HCT116 (cell line): ENCODE data around the gene C14orf93. TPM values are rescaled to one million over a fixed set of nuclear protein-coding genes. Genes with fewer than 3 reads are reported as not detected.
"Not testable (repeated sequence)": the region's sequence is repeated elsewhere in the genome, so short reads cannot be mapped to it uniquely, and the experiment has no call there.

ENCODE experiments used
- ATAC-seq: fragments of 200-7000 bp; cut with Tn5 transposase; 2 replicates; pipeline ENCODE4 v1.9.1; 2020; ENCODE audit warnings: mild to moderate bottlenecking, moderate library complexity
- BruUV-seq: library from RNA; stranded (reverse); fragments of 400-500 nt; replicated peaks from 2 replicates; lab custom pipeline; 2021; lab: Mats Ljungman, UMichigan
- CTCF ChIA-PET: fragments of 300-600 bp; sonication (Branson Sonifier 250); formaldehyde crosslinking; loops from one replicate; lab custom pipeline; 2021; ENCODE audit warnings: antibody characterized with exemption; lab: Charles Lee
- POLR2A ChIA-PET: fragments of 300-600, 350-600 bp; sonication (Branson Sonifier 250); formaldehyde crosslinking; loops from one replicate; lab custom pipeline; 2021; ENCODE audit warnings: antibody characterized with exemption; lab: Charles Lee
- RAD21 ChIA-PET, 2 experiments: fragments of 300-600 bp; sonication (Branson Sonifier 250); formaldehyde crosslinking; loops; one replicate each; lab custom pipeline; 2023; ENCODE audit warnings: low total read pairs in 2 of 2; ENCODE audit not compliant: uncharacterized antibody in 2 of 2, unreplicated experiment in 2 of 2, low non-redundant PET in 1 of 2; lab: Charles Lee
- DNase-seq: peaks from one replicate; pipeline ENCODE4 v3.0.0-alpha.2; 2010; ENCODE audit warnings: low read depth, low spot score
- H2AFZ ChIP-seq: fragments of 200-600 bp; shearing (Covaris generic), sonication (generic); 2 replicates; pipeline ENCODE4 v1.6.1; 2017; ENCODE audit warnings: low read depth, mixed run types, mixed read lengths, antibody characterized with exemption, low read length; ENCODE audit not compliant: poor library complexity, severe bottlenecking
- H3K27ac ChIP-seq: 2 replicates; pipeline ENCODE4 v1.5.1; 2012; ENCODE audit warnings: low read depth, low read length
- H3K27me3 ChIP-seq: fragments of 200-600 bp; sonication (generic); 2 replicates; pipeline ENCODE4 v1.6.1; 2016; ENCODE audit warnings: mixed run types, low read length, mixed read lengths; ENCODE audit not compliant: insufficient read depth
- H3K36me3 ChIP-seq, 2 experiments: fragments of 200-500 bp in 1 of 2; fragments of 200-600 bp in 1 of 2; sonication (Bioruptor generic) in 1 of 2; sonication (generic) in 1 of 2; 2 replicates each; pipeline versions ENCODE4 v1.5.1 to v1.6.1; 2014 to 2016; ENCODE audit warnings: low read length in 2 of 2, inconsistent platforms in 1 of 2, mixed read lengths in 1 of 2, mixed run types in 1 of 2; ENCODE audit not compliant: insufficient read depth in 2 of 2, control insufficient read depth in 1 of 2
- H3K4me1 ChIP-seq, 2 experiments: fragments of 200-600 bp in 1 of 2; sonication (generic) in 1 of 2; 2 replicates each; pipeline versions ENCODE4 v1.5.1 to v1.6.1; 2012 to 2017; ENCODE audit warnings: low read length in 2 of 2, inconsistent platforms in 1 of 2, mild to moderate bottlenecking in 1 of 2, mixed read lengths in 1 of 2, mixed run types in 1 of 2, moderate library complexity in 1 of 2; ENCODE audit not compliant: insufficient read depth in 2 of 2, control insufficient read depth in 1 of 2
- H3K4me2 ChIP-seq: fragments of 200-600 bp; sonication (generic); 2 replicates; pipeline ENCODE4 v1.6.1; 2017; ENCODE audit warnings: mixed run types, low read length, mixed read lengths
- H3K4me3 ChIP-seq, 2 experiments: fragments of 200-600 bp in 1 of 2; sonication (generic) in 1 of 2; replicated peaks in 1 of 2; 2 replicates each; pipeline ENCODE4 v1.5.1; 2011 to 2016; ENCODE audit warnings: low read length in 2 of 2, control low read depth in 1 of 2, low read depth in 1 of 2, mild to moderate bottlenecking in 1 of 2, mixed read lengths in 1 of 2, mixed run types in 1 of 2
- H3K79me2 ChIP-seq: fragments of 200-600 bp; sonication (generic); 2 replicates; pipeline ENCODE4 v1.6.1; 2017; ENCODE audit warnings: mild to moderate bottlenecking, mixed run types, low read length, moderate library complexity, mixed read lengths; ENCODE audit not compliant: insufficient read depth
- H3K9ac ChIP-seq: fragments of 200-600 bp; sonication (generic); 2 replicates; pipeline ENCODE4 v1.6.1; 2016; ENCODE audit warnings: low read length, mixed read lengths
- H3K9me2 ChIP-seq: fragments of 200-600 bp; sonication (generic), shearing (Covaris generic); 2 replicates; pipeline ENCODE4 v1.6.1; 2017; ENCODE audit warnings: mixed run types, mild to moderate bottlenecking, moderate library complexity; ENCODE audit not compliant: insufficient read depth
- H3K9me3 ChIP-seq, 2 experiments: fragments of 200-500 bp in 1 of 2; fragments of 200-600 bp in 1 of 2; sonication (Bioruptor generic) in 1 of 2; sonication (generic) in 1 of 2; 2 replicates each; pipeline ENCODE4 v1.6.1; 2014 to 2017; ENCODE audit warnings: low read length in 2 of 2, mixed read lengths in 2 of 2, inconsistent platforms in 1 of 2, low read depth in 1 of 2, mild to moderate bottlenecking in 1 of 2, mixed run types in 1 of 2, moderate library complexity in 1 of 2; ENCODE audit not compliant: control insufficient read depth in 1 of 2, insufficient read depth in 1 of 2
- H4K20me1 ChIP-seq: fragments of 200-600 bp; sonication (generic), shearing (Covaris generic); 2 replicates; pipeline ENCODE4 v1.6.1; 2017; ENCODE audit warnings: mixed run types, mild to moderate bottlenecking, moderate library complexity; ENCODE audit not compliant: insufficient read depth
- EGR1 ChIP-seq: IDR thresholded peaks from 2 replicates; pipeline ENCODE4 v1.6.1; 2012; ENCODE audit warnings: low read depth
- ELF1 ChIP-seq: IDR thresholded peaks from 2 replicates; pipeline ENCODE4 v1.6.1; 2012; ENCODE audit warnings: low read depth, borderline replicate concordance
- EZH2 ChIP-seq: fragments of 200-600 bp; sonication (generic); IDR thresholded peaks from 2 replicates; pipeline ENCODE4 v1.6.1; 2017; ENCODE audit warnings: antibody characterized with exemption, mixed run types
- SIN3A ChIP-seq: IDR thresholded peaks from 2 replicates; pipeline ENCODE4 v1.6.1; 2012; ENCODE audit warnings: low read depth
- SRF ChIP-seq: IDR thresholded peaks from 2 replicates; pipeline ENCODE4 v1.6.1; 2012; ENCODE audit warnings: low read depth
- intact Hi-C: fragments of 100-400 bp; cut with micrococcal nuclease; formaldehyde crosslinking; loops from 2 replicates; pipeline ENCODE4 v1.10.0; 2022
- total RNA-seq: library from RNA; stranded (reverse); gene quantifications from one replicate; pipeline ENCODE4 v1.2.1, GENCODE V29; 2021; ENCODE audit not compliant: unreplicated experiment

The C14orf93 gene
- total RNA-seq, 1 experiment from 2014 or later = 13.7 TPM

- ATAC-seq (no peak), DNase-seq (no peak)
- Histone ChIP-seq H3K36me3 (peaks cover 6 to 10% of the 10 kb centered on the region in 2 experiments; a peak in 3 of 4 replicates), H3K4me1 (peaks cover 15 to 22% of the 10 kb centered on the region in 2 experiments), H3K4me3 (peak overlapping the region; percentile 82 to 89), H3K4me2 (peak overlapping the region; percentile 92), H3K9ac (peak overlapping the region; percentile 98), H3K27ac (peak overlapping the region; percentile 93), H3K9me2 (no peaks in the 10 kb centered on the region), H3K79me2 (peaks cover 11% of the 10 kb centered on the region), H3K27me3 (no peaks in the 10 kb centered on the region), H2AFZ (peak overlapping the region; percentile 92), H4K20me1 (no peaks in the 10 kb centered on the region), H3K9me3 (no peaks in the 10 kb centered on the region)
- ChIA-PET CTCF (interaction anchor here (0.7 to 2.0 kb wide), 6 partner anchors 10 to 113 kb away, joined by 3 to 11 read pairs (median 6); no protein-coding TSS in a partner anchor), POLR2A (interaction anchor here (0.7 to 1.6 kb wide), 5 partner anchors 9 to 34 kb away, joined by 3 to 8 read pairs (median 4); no protein-coding TSS in a partner anchor), RAD21 (interaction anchor here in 1 of 2 experiments (0.7 kb wide), 1 partner anchor 22 kb away, joined by 4 read pairs; no protein-coding TSS in a partner anchor)
- no peak for TF ChIP-seq EGR1
- TF ChIP-seq SIN3A = 0 out of 2 replicates have a peak, but pooled peaks have one; percentile 5
- no peak for TF ChIP-seq SRF
- intact Hi-C loops = no loop called here
- BruUV-seq = no TSS peak
Observed at GRCh38 chr14:22955702-22956569, 54.0 kb downstream of the C14orf93 start.

- BruUV-seq = no TSS peak
- no peak overlapping the region for H3K9ac ChIP-seq
- DNase-seq = no peak
- H3K79me2 ChIP-seq = peaks cover 11% of the 10 kb centered on the region
- ChIA-PET RAD21 (no interaction called here), POLR2A (no interaction called here), CTCF (no interaction called here)
- peaks cover 10 to 24% of the 10 kb centered on the region in 2 experiments; a peak in 3 of 4 replicates for H3K36me3 ChIP-seq
- no peaks in the 10 kb centered on the region for H4K20me1 ChIP-seq
- no peak for ATAC-seq
- no peak overlapping the region for H2AFZ ChIP-seq
- intact Hi-C loops = no loop called here
- no peaks in the 10 kb centered on the region for H3K9me3 ChIP-seq
- H3K4me2 ChIP-seq = no peak overlapping the region
- no peak overlapping the region for H3K4me3 ChIP-seq
- no peak overlapping the region for H3K27ac ChIP-seq
- no peaks in the 10 kb centered on the region for H3K27me3 ChIP-seq
- TF ChIP-seq ELF1 = no peak
- no peak for TF ChIP-seq EZH2
- TF ChIP-seq, all 23 proteins: peak for 0
- H3K9me2 ChIP-seq = no peaks in the 10 kb centered on the region
- H3K4me1 ChIP-seq = peaks cover 10 to 17% of the 10 kb centered on the region in 2 experiments
Observed at GRCh38 chr14:22952418-22952817, 57.5 kb downstream of the C14orf93 start.

- H3K9ac ChIP-seq, BruUV-seq, H2AFZ ChIP-seq, H3K4me2 ChIP-seq, ATAC-seq, H3K9me3 ChIP-seq, H3K9me2 ChIP-seq, intact Hi-C loops, DNase-seq, RAD21 ChIA-PET, H3K4me3 ChIP-seq, POLR2A ChIA-PET, H4K20me1 ChIP-seq, H3K27ac ChIP-seq, H3K27me3 ChIP-seq, CTCF ChIA-PET: not testable (repeated sequence)
- peaks cover 10 to 28% of the 10 kb centered on the region in 2 experiments; a peak in 3 of 4 replicates for H3K36me3 ChIP-seq
- H3K79me2 ChIP-seq = peaks cover 11% of the 10 kb centered on the region
- H3K4me1 ChIP-seq = peaks cover 10 to 12% of the 10 kb centered on the region in 2 experiments
Observed at GRCh38 chr14:22951795-22952194, 58.1 kb downstream of the C14orf93 start.
